CD4-positive, alpha-beta T cell treated with Interleukin-1 beta for 1 hour (primary cell): Measurements from ENCODE around the gene PPP4R1.
"Not testable (repeated sequence)": the region's sequence is repeated elsewhere in the genome, so short reads cannot be mapped to it uniquely, and the experiment has no call there.

Experiments used
- DNase-seq, 2 donors: peaks; one replicate each; pipeline ENCODE4 v3.0.0-alpha.2; 2020 to 2022

The PPP4R1 gene, protein sequence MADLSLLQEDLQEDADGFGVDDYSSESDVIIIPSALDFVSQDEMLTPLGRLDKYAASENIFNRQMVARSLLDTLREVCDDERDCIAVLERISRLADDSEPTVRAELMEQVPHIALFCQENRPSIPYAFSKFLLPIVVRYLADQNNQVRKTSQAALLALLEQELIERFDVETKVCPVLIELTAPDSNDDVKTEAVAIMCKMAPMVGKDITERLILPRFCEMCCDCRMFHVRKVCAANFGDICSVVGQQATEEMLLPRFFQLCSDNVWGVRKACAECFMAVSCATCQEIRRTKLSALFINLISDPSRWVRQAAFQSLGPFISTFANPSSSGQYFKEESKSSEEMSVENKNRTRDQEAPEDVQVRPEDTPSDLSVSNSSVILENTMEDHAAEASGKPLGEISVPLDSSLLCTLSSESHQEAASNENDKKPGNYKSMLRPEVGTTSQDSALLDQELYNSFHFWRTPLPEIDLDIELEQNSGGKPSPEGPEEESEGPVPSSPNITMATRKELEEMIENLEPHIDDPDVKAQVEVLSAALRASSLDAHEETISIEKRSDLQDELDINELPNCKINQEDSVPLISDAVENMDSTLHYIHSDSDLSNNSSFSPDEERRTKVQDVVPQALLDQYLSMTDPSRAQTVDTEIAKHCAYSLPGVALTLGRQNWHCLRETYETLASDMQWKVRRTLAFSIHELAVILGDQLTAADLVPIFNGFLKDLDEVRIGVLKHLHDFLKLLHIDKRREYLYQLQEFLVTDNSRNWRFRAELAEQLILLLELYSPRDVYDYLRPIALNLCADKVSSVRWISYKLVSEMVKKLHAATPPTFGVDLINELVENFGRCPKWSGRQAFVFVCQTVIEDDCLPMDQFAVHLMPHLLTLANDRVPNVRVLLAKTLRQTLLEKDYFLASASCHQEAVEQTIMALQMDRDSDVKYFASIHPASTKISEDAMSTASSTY

DNA sequence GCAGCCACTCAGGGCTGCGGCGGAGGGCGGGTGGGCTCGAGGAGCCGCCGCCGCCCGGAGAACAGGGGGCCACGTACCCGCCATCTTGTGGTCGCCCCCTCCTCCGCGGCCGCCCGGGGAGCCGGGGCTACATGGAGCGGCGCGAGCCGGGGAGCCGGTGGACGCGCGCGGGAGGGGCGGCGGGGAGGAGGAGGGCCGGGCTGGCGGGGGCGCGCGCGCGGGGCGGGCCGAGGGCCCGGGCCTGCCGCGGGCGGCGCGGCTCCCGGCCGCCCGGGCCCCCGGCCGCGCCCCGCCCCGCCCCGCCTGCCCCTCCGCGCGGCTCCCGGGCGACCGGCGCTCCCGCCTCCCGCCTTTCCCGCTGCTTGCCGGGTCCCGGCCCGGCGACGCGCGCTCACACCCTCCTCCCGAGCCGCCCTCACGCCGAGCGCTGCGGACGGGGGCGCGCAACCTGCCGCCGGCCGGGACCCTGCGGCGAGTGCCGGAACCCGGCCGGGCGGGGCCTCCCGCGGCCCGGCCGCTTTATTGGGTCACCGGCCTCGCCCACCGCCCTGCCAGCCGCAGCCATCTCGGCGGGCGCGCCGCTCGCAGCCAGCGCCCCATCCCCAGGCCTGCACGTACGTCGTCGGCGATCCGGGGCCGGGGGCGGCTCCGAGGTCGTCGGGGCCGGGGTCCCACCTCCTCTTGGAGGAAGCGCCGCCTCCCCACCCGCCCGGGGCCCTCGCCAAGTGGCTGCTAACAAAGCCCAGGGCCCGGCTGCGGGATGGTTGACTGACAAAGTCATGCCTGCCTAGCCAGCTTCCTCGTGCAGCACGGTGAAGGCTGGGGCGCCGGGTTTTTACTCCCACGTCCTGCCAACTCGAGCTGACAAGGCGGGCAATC lies at the start of gene PPP4R1:
PPP4R1 (minus strand) TSS at position 159 of the 879 bp plus-strand sequence; CDS start at position 84, 75 bp downstream.
- DNase-seq: peak; percentile 71 to 73

DNA sequence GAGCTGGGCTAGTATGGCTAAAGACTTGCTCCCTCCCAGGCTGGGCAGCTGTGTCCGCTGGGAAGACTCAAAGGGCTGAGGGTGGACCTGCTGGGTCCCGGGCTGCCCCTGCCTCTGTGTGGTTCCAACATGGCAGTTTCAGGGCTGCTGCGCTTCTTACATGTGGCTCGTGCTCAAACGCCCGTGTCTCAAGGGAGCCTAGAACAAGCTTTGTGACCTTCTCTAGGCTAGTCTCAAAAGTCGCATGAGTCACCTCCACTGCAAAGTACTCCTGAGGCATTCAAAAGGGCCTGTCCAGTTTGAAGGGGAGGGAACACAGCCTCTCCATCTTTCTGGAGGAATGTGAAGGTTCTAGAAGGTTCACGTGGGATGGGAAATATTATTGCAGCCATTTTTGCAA lies 49.0 kb upstream of the PPP4R1 start:
- DNase-seq: no peak

DNA sequence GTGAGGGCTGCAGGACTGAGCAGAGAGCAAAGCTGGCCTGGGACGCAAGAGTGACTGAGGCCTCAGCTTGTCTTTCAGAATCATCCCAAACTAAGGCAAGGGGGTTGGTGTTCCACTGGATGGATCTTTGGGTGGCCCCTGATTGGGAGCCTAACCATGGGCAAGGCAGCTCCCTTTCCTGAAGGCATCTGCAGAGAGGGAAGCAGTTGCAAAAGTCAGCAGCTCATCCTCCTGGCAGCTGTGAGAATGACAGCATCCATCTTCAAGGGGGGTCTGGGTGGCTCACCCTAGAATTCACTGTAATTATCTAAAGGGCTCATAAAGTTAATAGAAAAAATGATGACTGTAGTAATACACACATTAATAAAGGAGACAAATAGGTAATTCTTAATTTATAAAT lies 47.2 kb upstream of the PPP4R1 start:
- no peak for DNase-seq

DNA sequence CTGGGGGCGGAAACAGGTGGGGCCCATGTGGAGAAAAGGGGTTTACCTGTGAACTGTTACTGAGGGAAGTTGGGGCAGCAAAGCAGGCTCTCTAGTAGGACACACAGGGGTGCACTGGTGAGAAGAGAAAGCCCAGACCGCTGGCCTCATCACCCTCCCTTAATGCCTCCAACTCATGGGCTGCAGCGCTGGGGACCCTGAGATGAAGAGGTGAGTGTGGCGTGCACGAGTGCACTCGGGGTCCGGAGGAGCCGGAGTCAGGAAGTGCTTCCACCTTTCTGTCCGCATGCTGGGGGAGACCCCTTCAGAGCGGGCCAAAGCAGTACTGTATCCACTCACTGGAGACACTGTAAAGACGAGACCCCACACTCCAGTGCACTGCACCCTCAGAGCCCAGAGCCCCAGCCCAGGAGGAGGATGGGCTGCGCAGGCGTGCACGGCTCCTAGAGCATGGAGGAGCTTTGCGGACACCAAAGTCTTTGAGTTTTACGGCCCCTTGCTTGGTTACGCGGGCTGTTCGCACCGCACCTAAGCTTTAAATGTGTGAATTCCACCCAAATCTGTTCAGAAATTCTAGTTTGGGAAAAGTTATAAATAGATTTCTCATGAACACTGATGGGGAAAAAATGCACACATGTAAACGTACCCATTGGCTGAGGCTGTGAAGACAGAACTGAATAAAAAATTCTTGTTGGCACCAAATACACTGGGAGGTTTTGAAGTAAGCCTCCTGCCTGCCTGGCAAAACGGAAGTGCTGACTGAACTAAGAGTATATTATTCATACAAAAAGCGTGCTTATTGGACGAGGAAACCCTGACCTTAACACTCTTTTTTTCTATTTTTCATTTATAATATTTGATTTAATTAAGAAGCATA lies 45.4 kb upstream of the PPP4R1 start:
- DNase-seq: no peak

DNA sequence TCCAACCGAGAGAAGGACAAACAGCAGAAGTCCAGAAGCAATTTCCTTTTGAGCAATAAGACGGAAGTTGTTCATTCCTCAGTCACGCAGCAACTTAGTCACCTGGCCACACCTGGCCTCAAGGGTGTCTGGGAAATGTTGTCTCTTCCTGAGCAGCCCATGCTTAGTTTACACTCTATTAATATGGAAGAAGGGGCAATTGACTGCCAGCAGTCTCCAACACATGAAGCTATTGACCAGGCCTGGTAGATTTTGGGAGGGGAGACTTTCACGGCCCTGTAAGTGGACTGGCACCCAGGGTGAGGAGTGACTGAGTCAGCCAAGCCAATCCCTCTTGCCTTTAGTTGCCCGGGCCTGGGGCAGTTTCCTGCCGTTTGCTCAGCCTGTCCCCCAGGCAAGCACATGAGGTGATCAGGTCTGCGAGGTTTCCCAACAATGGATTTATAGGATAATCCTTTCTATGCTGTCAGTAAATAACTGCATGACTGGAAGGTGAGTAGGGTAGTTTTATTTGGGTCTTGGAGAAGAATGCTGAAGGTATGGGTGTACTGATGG lies 43.8 kb upstream of the PPP4R1 start:
- no peak for DNase-seq

DNA sequence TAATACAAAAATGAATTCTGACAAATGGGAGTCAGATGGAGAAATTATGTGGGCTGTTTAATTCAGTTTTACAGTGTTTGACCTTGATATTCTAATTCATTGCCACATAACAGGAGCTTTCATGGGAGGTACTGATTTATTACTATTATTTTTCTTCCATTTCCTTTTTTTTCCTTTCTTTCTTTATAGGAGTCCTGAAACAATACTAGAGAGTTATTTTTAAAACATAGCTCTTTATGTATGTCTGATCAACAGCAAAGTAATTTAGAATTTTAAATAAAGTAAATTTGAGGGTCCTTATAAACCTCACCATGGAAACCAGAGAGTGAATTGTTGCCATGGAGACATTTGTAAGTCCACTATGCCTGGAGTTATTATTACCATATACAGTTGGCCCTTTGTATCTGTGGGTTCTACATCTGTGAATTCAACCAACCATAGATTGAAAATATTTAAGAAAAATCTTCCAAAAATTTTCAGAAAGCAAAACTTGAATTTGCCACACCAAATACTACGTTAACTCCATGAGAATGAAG lies 40.9 kb upstream of the PPP4R1 start:
- no peak for DNase-seq

DNA sequence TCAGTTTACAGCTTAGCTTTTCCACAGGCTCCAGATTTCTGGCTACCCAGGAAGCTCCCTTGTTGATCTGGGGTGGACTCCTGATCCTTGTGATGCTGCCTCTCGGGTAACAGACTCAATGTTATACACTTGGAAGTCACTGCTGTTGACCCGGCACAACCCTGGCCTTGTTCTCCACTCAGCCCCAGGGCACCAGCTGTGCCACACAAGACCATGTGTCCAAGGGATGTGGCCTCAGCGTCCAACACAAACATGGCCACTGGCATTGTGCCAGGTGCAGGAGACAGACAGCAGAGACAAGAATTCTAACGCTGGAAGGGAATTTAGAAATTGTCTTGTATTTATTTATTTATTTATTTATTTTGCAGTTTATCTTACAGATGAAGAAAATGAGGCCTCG lies 39.0 kb upstream of the PPP4R1 start:
- no peak for DNase-seq

DNA sequence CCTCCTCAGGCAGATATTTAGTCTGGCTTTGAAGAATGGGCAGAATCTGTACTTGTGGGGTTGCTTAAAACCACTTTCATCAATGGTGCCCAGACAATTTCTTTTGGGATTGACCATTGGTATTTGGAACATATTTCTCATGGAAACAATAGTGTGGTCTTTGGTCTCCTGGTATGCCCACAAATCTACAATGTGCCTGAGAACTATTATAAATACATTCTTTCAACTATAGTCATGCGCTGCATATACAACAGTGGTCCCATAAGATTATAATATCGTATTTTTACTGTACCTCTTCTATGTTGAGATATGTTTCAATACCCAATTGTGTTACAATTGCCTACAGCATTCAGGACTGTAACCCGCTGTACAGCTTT lies 34.8 kb upstream of the PPP4R1 start:
- DNase-seq: no peak

DNA sequence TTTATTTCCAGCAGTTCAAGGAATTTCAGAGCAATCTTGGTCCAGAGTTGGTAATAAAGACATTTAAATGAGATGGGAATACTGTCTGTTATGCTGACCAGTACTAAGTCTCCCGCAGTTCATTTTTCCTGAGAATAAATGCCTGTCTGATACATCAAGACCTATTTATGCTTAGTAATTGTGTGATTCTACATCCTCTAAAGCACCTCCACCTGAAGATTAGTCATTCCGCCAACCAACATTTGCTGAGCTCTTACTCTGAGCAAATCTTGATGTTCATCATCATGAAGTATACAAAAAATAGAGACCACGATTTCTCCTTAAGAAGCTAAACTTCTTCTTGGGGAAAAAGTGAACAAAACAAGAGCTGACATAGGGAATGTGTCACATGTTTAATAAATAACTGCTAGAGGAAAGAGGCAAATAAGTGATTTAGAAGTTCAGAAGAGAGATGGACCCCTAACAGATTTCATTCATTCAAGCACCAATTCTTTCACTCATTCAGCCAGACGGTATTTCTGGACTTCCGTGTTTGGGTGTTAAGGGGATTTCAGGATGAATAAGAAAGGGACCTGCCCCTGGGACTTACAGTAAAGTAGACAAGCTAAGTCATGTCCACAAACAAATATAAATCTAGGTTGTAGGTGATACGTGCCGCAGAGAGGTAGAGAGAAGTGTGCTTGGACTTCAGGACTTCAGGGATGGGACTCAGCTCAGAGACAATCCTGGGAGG lies 34.2 kb upstream of the PPP4R1 start:
- DNase-seq: no peak

DNA sequence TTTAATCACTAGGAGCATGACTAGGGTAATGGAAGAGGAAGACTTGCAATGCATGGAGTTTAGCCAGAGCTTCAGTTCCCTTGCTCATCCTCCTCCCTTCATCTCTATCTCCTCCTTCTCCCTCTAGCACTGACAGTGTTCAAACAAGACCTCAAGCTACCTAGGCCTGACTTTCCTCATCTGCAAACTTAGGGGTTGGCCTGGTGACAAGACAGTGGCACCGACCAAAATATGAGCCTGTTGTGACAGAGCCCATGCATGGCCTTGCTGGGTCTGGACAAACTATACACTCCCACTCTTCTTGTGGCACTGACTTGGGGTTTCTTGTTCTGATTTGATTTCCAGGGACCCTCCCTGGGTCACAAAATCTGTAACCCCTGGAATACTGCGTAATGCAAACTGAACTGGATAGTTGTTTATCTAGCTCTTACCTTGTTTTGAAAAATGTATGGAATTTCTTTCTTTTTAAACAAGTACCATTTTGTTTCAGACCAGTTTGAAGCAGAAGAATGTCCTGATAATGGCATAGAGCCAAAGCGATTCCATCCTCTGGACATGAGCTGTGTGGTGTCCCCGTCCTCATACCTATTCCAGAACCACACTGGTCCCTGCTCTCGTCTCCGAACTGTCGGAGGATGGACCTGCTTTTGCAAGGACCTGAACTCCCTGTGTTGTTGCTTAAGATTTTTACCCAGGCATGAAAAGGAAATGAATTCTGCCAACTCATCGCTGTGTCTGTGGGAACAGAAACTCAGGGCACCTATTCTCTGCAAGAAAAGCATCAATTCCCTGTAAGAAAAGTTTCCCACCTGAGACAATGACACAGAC lies 33.4 kb upstream of the PPP4R1 start:
- no peak for DNase-seq

DNA sequence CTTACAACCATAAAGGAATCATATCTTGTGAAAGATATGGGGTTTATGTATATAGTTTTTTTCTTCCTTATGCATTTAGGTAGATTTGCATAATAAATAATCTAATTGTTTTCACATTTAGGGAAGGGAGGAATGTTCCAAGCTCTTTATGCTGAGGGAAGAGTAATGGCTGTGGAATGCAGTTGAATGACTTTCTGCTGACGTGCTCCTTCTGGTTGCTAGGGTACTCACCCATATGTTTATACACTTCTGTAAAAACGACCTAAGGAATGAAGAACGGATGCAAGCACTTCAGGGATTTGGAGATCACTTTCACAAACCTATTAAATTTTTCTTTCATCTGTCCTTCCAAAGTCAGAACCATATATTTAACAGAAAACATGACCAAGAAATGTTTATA lies 29.2 kb upstream of the PPP4R1 start:
- no peak for DNase-seq

DNA sequence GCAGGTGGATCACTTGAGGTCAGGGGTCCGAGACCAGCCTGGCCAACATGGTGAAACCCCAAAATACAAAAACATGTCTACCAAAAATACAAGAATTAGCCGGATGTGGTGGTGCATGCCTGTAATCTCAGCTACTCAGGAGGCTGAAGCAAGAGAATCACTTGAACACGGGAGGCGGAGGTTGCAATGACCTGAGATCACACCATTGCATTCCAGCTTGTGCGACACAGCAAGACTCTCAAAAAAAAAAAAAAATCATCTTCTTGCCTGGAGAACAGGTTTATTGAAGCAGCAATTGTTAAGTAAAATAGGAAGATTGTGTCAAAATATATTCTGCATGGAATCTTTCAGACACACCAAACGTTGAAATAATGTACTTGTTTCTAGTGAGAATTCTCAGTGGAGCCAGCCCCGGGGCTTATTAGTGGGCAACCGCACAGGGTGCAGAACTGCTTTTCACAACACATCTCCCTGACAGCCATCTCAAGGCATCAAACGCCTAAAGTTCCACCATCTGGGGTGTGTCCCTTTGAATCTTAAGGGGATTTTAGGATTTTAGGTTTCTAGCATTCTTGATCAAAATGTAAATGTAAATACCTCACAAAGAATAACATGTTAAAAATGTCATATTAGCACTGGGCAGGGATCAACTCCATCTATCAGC lies 28.6 kb upstream of the PPP4R1 start:
- no peak for DNase-seq

DNA sequence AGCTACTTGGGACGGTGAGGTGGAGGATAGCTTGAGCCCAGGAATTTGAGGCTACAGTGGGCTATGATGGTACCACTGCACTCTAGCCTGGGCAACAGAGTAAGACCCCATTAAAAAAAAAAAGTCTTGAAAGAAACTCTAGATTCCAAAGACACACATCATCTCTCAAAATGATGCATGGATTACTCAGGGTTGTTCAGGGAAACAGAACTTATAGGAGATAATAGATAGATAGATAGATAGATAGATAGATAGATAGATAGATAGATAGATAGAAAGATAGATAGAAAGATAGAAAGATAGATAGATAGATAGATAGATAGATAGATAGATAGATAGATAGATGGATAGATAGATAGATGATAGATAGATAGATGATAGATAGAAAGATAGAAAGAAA lies 26.7 kb upstream of the PPP4R1 start:
- DNase-seq: not testable (repeated sequence)

DNA sequence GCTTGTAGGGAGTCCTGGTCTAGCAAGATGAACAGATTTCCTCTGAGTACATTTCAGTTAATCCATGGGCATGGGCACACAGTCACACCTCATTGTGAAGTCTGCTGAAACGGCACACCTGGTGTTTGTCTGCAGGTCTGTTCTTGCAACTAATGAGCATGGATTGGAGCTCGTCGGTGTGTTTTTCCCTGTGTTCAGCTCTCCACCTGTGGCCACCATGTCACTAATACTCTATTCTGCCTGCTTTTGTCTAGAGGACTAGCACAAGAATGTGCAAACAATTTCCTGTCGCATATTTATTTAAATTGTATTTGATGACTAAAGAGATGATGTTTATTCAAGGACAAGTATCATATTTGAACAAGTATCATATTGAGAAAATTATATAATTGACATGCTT lies 24.5 kb upstream of the PPP4R1 start:
- DNase-seq: no peak

DNA sequence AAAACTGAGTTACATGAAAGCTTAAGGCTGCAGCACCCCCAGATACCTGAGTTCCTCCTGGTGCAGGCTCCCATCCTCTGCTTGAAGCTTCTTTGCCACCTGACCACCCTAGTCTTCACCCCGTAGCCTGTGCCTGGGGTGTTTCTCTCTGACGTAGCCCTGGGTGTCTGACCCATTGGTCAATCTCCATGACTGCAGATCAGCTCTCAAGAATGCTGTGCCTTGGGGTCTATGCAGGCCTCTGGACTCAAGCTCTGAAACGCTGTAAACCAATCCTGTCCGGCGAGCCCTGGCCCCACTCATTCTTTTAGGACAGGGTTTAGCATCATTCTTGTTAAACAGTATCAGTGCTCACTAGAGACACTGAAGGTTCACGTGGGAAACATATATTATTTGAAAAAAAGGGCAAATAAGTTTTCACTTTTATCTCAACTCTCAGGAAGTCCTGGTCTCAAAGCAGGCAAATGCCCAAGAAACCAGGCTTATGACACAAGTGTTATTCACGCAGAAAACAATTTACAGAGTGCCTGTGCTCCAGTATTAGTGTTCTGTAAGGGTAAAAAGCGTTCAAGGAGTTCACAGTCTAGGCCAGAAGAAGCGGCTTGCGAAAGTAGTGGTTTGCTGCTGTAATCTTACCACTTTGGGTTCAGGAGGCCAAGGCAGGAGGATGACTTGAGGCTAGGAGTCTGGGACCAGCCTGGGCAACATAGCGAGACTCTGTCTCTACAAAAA lies 22.8 kb upstream of the PPP4R1 start:
- no peak for DNase-seq

DNA sequence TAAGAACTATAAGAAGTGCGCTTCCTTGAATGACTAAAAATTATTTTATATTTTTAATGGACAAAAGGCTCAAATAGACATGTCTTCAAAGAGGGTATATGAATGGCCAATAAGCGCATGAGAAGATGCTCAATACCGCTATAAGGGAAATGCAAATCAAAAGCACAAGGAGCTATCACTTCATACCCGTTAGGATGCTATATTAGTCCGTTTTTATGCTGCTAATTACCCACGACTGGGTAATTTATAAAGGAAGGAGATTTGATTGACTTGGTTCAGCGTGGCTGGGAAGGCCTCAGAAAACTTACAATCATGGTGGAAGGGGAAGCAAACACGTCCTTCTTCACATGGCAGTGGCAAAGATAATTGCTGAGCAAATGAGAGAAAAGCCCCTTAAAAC lies 20.5 kb upstream of the PPP4R1 start:
- no peak for DNase-seq

DNA sequence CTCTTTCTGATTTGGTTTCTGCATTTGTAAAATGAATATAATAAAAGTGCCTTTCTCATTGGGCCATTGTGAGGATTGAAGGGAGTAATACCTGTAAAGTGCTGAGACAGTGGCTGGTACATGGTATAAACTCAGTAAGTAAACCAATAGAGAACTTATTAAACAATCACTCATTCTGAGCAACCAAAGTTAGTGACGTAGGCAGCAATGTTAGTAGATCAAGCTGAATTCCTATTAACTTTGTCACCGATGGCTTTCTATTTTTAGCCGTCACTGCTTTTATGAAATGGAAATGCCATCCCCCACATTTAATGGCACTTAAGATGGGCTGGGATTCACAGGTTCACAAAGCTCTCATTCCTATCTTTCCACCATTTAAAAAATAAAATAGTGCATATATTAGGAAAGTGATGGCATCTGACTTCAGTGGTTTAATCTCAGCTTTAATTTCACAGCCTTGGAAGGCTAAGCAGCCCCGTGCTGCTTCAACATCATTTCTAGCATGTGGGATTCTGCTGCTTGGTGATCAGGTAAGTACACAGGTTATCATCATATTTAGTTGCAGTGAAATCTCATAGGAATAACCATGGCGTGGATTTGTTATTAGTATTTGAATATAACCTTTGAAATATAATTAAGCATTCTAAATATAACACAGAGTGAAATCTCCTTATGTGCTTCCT lies 17.6 kb upstream of the PPP4R1 start:
- no peak for DNase-seq

DNA sequence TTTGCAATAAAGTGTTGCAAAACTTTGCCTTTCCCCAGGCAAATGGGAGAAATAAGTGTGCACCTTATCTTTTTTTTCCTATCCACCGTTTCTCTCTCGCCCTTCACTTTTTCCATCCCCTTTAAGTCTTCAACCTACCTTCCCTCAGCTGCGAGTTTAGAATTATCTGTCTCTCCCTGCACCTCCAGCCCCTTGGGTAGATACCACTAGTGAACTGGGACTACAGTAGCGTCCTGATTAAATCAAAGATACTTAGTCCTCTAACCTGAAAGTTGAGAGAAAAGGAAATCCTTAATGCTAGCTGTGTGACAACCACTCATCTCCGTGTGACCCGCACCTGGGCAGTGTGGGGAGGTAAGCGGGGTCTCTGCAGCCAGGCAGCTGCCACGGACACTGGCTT lies 16.1 kb upstream of the PPP4R1 start:
- DNase-seq: no peak
